HG03575 (cell line): ENCODE results near the gene CCL22.

ENCODE experiments used
- ATAC-seq: cut with Tn5 transposase; IDR thresholded peaks from one replicate; pipeline ENCODE4 v1.9.1; 2021; ENCODE audit not compliant: unreplicated experiment, insufficient number of reproducible peaks, low FRiP score; ENCODE audit errors: extremely low read depth

CCL22 gene

DNA sequence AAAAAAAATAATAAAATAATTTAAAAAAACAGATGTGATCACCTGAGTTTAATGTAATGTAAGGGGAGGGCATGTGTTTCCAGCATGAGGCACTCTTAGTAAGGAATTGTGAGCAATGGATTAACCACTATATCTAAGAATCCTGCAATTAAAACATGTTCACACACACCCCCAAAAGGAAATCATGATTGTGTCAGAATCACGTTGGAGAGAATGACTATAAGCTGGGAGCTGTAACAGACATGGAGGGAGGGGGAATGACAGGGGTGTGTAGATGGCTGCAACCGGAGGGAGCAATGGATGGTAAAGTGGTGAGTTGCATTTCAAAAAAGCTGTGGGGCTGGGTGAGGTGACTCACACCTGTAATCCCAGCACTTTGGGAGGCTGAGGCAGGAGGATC lies 13.6 kb upstream of the CCL22 start:
- ATAC-seq: no peak

DNA sequence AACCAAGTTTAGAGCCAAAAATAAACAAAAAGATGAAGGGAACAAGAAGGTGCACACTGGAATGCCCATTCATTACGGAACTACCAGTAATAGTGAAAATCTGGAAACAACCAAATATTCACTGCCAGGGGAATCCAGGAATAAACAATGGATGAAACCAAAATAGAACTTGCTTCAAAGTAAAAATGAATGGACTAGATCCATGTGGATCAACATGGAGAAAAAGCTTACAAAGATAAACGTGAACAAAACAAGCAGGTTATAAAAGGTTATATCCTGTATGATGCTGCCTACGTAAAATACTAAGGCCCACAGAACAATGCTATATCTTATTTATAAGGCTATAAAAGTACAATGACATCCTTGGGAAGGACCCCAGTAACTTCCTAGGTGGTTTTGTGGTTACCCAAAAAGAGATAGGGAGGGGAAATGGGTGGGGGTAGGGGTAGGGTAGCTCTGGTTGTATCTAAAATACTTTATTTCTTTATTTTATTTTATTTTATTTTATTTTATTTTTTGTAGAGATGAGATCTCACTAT lies 12.8 kb upstream of the CCL22 start:
- ATAC-seq: no peak

DNA sequence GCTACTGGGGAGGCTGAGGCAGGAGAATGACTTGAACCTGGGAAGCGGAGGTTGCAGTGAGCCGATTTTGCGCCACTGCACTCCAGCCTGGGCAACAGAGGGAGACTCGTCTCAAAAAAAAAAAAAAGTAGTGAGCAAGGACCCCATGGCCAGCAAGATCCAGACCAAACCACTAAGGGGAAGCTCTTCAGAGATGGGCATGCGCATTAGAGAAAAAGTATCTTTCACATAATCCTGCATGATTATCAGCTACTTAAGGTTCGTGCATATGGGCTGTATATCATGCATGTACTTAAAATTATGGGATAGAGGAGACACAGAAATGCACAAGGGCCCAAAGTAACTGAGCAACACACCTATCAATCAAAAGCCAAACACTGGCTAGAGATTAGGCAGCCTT lies 10.7 kb upstream of the CCL22 start:
- no peak for ATAC-seq

DNA sequence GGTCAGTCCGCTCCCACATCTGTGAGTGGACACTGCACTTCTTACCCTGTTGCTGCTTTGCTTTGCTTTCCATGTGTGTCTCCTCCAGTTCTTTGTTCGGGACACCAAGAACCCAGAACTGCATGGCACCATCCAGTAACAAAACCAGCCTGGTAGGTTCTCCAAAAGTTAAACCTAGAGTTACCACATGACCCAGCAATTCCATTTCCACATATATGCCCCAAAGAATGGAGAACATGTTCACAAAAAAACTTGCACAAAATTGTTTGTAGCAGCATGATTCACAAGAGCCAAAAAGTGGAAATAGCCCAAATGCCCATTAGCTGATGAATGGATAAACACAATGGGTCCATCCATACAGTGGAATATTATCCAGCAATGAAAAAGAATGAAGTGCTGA lies 10.3 kb upstream of the CCL22 start:
- no peak for ATAC-seq

DNA sequence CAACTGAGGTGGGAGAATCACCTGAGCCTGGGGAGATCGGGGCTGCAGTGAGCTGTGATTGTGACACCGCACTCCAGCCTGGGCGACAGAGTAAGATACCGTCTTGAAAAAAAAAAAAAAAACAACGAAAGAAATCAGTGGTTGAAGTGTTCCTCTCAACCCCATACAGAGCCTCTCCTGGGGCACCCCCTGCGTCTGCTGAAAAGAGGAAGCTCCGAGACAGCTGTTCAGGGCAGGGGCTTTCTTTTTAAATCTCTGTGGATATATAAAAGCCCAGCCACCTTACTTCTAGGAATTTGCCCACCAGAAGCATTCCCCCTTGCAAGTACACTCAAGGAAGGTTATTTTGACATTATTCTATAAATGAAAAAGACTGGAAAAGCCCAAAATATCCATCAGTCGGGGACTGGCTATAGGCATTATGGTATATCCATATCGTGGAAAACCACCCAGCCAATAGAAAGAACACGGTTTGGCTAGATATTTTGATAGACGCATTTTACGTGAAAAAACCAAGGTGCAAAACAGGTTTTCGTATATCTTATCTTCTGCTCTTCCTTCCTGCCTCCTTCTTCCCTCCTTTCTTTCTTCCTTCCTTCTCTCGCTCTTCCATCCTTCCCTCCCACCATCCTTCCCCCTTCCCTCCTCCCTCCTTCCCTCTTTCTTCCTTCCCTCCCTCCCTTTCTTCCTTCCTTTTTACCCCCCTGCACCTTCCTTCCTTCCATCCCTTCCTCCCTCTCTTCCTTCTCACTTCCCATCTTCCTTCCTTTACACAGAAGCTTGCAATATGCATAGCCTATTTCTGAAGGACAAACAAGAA lies 9.2 kb upstream of the CCL22 start:
- ATAC-seq: peak; percentile 83

DNA sequence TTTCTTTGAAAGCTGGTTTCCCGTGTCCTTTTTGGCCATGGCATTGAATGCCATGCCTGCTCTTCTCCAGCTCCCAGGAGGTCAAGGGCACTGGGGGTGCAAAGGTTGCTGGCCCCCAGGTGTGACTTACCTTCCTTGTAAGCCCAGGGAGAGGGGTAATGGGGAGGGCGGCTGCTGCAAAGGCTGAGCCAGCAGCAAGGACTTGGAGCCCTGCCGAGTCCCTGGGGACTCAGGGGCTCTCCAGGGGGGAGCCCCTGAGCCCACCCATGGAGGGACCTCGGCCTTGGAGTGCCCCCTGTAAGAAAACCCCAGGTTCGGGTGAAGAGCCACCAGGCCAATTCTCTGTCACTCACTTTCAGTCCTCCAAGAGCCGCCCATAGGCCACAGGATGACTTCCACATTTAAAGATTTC lies 5.9 kb upstream of the CCL22 start:
- no peak for ATAC-seq

DNA sequence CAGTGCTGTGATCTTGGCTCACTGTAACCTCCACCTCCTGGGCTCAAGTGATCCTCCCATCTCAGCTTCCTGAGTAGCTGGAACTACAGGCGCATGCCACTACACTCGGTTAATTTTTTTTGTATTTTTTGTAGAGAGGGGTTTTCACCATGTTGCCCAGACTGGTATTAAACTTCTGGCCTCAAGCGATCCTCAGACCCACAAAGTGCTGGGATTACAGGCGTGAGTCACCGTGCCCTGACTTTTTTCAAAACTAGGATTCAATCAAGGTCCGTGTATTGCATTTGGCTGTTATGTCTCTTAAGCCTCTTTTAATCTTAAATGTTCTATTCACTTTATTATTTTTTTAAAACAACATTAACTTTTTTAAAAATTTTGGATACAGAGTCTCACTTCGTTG lies 4.3 kb upstream of the CCL22 start:
- ATAC-seq: no peak

DNA sequence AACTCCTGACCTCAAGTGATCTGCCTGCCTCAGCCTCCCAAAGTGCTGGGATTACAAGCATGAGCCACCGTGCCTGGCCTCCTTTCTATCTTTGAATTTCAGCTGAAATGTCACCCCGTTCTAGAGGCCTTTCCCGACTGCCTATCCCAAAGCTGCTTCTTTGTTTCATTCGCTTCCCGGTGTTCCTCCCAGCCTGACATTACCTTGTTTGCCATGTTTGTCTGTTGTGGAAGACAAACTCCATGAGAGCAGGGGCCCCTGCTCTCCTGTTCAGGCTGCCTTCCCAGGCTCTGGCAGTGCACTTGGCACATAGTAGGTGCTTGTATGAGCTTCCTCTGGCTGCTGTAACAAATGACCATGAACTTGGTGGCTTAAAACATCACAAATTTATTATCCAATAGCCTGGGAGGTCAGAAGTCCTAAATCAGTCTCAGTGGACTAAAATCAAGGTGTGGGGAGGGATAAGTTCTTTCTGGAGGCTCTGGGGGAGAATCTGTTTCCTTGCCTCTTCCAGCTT lies 2.6 kb upstream of the CCL22 start:
- no peak for ATAC-seq

DNA sequence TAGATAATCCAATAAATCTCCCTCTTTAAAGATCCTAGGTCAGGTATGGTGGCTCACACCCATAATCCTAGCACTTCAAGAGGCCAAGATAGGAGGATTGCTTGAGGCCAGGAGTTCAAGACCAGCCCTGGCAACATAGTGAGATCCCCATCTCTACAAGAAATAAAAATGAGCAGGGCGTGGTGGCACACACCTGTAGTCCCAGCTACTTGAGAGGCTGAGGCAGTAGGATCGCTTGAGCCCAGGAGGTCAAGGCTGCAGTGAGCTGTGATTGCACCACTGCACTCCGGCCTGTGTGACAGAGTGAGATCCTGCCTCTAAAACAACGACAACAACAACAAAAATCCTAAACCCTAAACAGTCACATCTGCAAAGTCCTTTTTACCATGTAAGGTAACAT lies 2.0 kb upstream of the CCL22 start:
- ATAC-seq: no peak

DNA sequence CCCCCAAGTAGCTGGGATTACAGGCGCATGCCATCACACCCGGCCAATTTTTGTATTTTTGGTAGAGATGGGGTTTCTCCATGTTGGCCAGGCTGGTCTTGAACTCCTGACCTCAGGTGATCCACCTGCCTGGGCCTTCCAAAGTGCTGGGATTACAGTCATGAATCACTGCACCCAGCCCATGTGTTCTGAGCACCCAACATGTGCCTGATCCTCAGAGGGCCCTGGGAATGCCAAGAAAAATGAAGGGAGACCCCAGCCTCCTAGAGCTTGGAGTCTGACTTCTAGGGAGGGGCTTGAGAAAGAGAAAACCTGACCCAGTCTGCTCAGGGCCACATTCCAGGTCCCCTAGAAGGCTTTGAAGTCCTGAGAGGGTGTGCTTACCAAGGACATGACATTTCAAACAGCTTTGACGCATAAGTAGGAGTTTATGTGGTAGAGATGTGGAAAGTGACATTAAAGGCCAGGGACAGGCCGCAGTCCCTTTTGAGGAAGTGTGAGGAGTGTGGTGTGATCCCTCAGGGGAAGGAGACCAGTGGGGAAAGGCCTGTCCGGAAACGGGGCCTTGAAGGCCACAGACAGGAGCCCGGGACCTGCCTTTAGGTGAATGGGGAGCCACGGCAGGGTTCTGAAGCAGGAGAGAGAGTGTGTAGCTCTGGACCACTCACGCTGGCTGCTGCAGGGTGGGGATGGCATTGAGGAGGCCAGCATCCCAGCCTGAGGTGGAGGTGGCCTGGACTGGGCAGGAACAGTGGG lies 1.1 kb upstream of the CCL22 start:
- no peak for ATAC-seq

DNA sequence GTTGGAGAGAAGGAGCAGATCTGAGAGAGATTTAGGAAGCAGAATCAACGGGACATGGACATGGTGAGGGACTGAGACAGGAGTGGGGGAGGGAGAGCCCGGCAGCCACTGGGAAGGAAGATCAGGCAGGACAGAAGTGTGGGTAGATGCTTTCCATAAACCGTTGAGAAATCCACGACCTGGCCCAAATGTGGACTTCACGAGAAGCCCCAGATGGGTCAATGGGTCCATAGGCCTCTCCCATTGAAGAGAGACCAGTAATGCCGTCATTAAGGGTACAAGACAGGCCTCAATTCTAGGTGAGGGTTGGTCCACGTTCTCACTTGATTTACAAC lies 530 bp upstream of the CCL22 start:
- no peak for ATAC-seq

DNA sequence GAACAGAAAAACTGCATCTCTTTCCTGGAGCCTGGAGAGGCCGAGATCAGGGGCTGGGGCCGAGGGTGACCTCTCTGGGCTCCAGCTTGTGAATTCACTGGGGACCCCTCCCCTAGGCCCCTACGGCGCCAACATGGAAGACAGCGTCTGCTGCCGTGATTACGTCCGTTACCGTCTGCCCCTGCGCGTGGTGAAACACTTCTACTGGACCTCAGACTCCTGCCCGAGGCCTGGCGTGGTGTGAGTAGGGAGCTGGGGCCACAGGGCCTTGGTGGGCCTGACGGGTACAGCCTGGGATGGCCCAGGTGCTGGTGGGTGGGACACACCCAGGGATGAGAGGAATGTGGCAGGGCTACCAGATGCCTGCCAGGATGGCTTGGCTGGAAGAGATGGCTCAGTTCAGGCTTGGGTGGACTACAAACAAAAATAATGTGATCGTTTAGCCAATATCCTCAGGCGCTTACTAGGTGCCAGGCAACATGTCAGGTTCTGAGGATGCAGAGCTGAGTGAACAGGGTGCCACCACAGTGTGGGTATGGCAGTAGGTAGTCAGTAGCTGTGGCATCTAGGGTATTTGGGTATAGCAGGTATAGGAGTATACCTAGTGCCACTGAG lies 1.8 kb downstream of the CCL22 start:
- no peak for ATAC-seq

DNA sequence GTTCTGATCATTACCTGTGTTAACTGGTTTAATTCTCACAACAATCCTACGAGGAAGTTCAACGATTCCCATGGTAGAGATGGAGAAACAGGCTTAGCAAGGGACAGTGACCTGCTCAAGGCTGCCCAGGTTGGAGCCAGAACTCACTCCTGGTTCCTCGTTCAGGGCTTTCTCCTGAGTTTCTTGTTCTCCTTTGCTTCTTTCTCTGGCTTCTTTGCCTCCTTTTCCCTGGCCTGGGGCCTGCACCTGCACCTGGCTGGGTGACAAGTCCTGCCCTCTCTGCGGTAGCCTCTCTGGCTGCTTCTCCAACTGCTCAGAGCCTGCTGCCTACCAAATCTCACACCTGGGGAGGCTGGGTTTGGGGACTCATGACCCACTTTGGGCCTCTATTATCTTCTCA lies 2.8 kb downstream of the CCL22 start:
- ATAC-seq: no peak

DNA sequence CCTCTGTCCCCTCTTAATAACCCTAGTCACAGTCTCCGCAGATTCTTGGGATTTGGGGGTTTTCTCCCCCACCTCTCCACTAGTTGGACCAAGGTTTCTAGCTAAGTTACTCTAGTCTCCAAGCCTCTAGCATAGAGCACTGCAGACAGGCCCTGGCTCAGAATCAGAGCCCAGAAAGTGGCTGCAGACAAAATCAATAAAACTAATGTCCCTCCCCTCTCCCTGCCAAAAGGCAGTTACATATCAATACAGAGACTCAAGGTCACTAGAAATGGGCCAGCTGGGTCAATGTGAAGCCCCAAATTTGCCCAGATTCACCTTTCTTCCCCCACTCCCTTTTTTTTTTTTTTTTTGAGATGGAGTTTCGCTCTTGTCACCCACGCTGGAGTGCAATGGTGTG lies 5.6 kb downstream of the CCL22 start:
- no peak for ATAC-seq

DNA sequence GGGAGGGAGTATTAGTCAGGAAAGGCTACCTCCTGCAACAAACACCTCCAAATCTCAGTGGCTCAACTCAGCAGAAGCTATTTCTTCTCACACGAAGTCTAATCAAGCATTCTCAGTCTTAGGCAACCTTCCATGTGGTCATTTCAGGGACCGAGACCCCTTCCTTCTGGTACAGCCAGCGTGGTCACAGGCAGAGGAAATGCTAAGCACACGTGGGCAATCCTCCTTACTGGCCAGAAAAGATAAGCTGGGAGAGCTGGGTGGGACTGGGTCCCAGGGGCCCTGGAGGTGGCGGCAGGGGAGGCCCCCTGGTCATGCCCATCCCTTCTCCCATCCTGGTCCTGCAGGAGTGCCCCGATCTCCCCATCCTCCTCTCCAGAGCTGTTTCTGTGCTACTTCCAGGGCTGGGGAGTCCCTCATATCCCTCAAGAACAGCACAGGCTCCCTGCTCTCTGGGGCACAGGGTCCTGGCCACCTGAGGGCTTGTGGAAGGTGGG lies 8.0 kb downstream of the CCL22 start:
- no peak for ATAC-seq

DNA sequence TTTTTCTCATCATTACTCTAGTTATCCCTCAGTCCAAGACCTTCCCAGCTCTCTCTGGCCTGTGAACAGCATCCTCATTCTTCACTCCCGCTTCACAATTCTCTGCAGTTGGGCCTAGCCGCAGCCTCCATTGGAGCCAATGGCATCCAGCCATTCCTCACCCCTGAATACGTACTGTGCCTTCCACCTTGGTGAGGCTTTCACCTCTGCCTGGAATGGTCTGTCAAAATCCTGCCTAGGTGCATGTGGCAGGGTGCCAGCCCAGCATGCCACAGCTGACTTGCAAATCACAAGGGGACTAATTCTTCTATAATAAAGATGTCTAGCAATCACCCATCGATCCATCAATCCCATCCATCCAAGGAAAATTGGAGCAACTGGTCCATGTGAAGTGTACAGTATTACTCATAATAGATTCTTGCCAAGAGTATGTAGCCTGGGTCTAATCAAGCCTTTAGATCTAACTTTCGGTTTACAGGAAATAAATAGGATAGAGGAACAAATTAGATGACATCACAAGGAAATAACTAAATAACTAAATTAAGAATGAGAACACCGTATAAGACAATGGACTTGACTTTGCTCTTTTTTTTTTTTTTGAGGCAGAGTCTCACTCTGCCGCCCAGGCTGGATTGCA lies 8.7 kb downstream of the CCL22 start:
- ATAC-seq: no peak

DNA sequence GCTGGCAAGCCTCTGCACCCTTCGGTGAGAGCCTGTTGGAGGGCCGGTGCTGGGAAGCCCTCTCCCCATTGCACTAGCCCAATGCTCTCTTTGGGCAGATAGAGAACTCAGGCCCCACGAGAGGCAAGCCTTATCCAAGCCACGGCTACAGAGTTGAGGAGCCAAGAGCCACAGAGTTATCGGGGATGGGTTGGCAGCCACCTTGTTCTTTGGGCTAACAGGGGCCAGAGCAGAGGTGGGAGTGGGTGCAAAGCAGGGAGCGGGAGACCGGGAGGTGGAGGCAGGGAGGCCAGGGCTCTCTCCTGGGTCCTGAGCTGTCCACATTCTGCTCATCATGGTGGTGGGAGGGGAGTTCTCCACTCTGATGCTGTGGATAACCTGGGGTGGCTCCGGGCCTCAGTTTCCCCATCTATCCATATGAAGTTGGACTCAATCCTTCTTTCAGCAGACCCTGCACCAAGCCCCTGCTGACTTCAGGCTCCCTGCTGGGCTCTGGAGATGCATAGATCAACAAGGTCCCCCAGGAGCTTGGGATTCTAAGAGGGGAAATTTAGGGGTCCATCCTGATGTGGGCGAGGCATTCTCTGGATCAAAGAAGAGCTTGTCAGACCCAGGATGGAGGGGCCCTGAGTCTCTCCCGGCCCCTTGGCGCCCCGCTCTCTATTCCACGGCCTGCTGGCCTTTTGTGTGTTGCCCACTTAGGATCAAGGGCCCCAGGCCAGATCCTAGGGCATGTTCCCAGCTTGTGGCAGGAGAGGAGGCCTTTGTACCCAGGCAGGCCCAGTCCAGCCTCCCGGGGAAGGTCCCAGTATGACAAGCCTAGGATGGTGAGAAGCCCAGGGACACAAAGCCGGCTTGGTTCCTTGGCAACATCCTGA lies 13.2 kb downstream of the CCL22 start:
- no peak for ATAC-seq

DNA sequence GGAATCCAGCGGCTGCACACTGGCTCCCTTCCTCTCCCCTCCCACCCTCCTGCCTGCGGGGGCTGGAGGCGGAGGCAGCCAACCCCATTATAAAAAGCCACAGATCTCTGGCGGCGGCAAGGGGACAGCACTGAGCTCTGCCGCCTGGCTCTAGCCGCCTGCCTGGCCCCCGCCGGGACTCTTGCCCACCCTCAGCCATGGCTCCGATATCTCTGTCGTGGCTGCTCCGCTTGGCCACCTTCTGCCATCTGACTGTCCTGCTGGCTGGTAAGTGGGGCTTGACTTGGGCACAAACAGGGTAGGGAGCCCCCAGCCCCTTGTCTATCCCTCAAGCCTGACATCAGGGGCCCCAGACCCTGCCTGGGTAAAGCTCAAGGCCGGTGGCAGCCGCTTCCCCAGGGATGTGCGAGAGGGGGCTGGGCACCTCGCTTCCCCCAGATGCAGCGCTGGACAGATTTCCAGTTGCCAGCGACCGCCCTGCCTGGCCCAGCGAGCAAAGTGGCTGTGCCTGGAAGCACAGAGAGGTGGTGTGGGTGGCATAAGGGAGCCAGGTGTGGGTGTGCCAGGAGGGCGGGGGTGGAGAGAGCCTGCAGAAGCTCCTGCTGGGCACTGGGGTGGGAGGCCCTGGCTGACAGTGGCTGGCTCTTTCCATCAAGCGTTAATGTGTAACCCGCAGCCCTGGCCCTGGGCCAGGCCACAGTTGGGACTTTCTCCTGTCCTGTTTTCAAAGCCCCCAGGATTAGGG lies 14.0 kb downstream of the CCL22 start, which contains the start of gene CX3CL1:
Gene CX3CL1 (plus strand): TSS at position 119 of the 745 bp plus-strand sequence. CDS start 79 bp downstream, at position 198.
- ATAC-seq: no peak
